Suprapubic skin (tissue), 4 donors: ENCODE results near the gene TIMM10B. TPM values are rescaled to one million over a fixed set of nuclear protein-coding genes. Genes with fewer than 3 reads are reported as not detected.

Source experiments
- DNase-seq, 2 donors: peaks; one replicate each; pipeline ENCODE4 v3.0.0-alpha.2; 2019; ENCODE audit warnings: low spot score in 2 of 2
- H3K27ac ChIP-seq: fragments of 200-600 bp; sonication (generic); one replicate; pipeline ENCODE4 v1.5.1; 2019
- H3K27me3 ChIP-seq: fragments of 200-600 bp; sonication (generic); one replicate; pipeline ENCODE4 v1.5.1; 2019
- H3K36me3 ChIP-seq: fragments of 200-600 bp; sonication (generic); one replicate; pipeline ENCODE4 v1.5.1; 2019
- H3K4me1 ChIP-seq: fragments of 200-600 bp; sonication (generic); one replicate; pipeline ENCODE4 v1.5.1; 2019
- H3K4me3 ChIP-seq: fragments of 200-600 bp; sonication (generic); one replicate; pipeline ENCODE4 v1.5.1; 2019; ENCODE audit warnings: mild to moderate bottlenecking
- H3K9me3 ChIP-seq: fragments of 200-600 bp; sonication (generic); one replicate; pipeline ENCODE4 v1.5.1; 2019
- CTCF ChIP-seq, 2 donors: fragments of 200-600 bp in 1 of 2; fragments of 450-650 bp in 1 of 2; sonication (generic) in 1 of 2; IDR thresholded peaks; one replicate each; pipeline ENCODE4 v1.5.1; 2016 to 2019; ENCODE audit warnings: antibody characterized with exemption in 2 of 2, mild to moderate bottlenecking in 1 of 2, moderate library complexity in 1 of 2
- EP300 ChIP-seq: sonication (generic); formaldehyde crosslinking; IDR thresholded peaks from one replicate; pipeline ENCODE4 v1.6.1; 2017; ENCODE audit warnings: antibody characterized with exemption
- POLR2A ChIP-seq, 2 donors: fragments of 450-650 bp; IDR thresholded peaks; one replicate each; pipeline ENCODE4 v1.6.1; 2017; ENCODE audit warnings: antibody characterized with exemption in 2 of 2, mild to moderate bottlenecking in 2 of 2, moderate library complexity in 2 of 2
- POLR2AphosphoS5 ChIP-seq, 3 donors: sonication (generic); formaldehyde crosslinking; IDR thresholded peaks; one replicate each; pipeline ENCODE4 v1.6.1; 2017; ENCODE audit warnings: antibody characterized with exemption in 3 of 3
- WGBS: methylation state at CpG from one replicate; pipeline ENCODE4 v1.1.5; 2018; 5-methylcytosine and 5-hydroxymethylcytosine counted together
- total RNA-seq, 4 donors: library from RNA; depleted of rRNA; stranded (reverse); fragments of >200 nt; gene quantifications; one replicate each; pipeline ENCODE4 v1.1.0, GENCODE V29; 2016

The TIMM10B gene
- total RNA-seq, 4 donors from 2014 or later = 23.0 to 54.6 (median 32.0) TPM

GRCh38 chr11:6438979-6439571 is 42.2 kb upstream of the TIMM10B start:
- H3K27ac ChIP-seq = no peak overlapping the region
- H3K36me3 ChIP-seq = no peaks in the 10 kb centered on the region
- TF ChIP-seq CTCF (IDR thresholded peaks at IDR 0.05) = peak; percentile 26 to 56
- TF ChIP-seq POLR2A (IDR thresholded peaks at IDR 0.05) = no peak
- H3K4me1 ChIP-seq = no peaks in the 10 kb centered on the region
- no peaks in the 10 kb centered on the region for H3K27me3 ChIP-seq
- H3K9me3 ChIP-seq = no peaks in the 10 kb centered on the region
- H3K4me3 ChIP-seq = no peak overlapping the region
- DNase-seq = no peak
- 5% methylated on average over 1 of the region's 1 CpG for WGBS

- Histone ChIP-seq H3K36me3 (no peaks in the 10 kb centered on the region), H3K27me3 (no peaks in the 10 kb centered on the region), H3K4me3 (no peak within 1 kb of the TSS), H3K9me3 (no peaks in the 10 kb centered on the region), H3K4me1 (no peaks in the 10 kb centered on the region), H3K27ac (no peak within 1 kb of the TSS)
- DNase-seq = no peak
- TF ChIP-seq EP300 (no peak), CTCF (IDR thresholded peaks at IDR 0.05) (no peak), POLR2AphosphoS5 (IDR thresholded peaks at IDR 0.05) (no peak), POLR2A (IDR thresholded peaks at IDR 0.05) (no peak)
- 72% methylated on average over 3 of the region's 3 CpGs for WGBS
Measured at GRCh38 chr11:6440906-6441358, 40.4 kb upstream of the TIMM10B start, which contains the start of gene HPX. Gene HPX, minus strand, starts transcription at chr11:6440987. Its CDS starts 24 bp downstream, at chr11:6440963.

- no peak overlapping the region for H3K4me3 ChIP-seq
- no peaks in the 10 kb centered on the region for H3K27me3 ChIP-seq
- no peak for TF ChIP-seq EP300
- TF ChIP-seq POLR2A (IDR thresholded peaks at IDR 0.05) = no peak
- TF ChIP-seq CTCF (IDR thresholded peaks at IDR 0.05) = no peak
- TF ChIP-seq POLR2AphosphoS5 (IDR thresholded peaks at IDR 0.05) = no peak
- no peaks in the 10 kb centered on the region for H3K9me3 ChIP-seq
- no peaks in the 10 kb centered on the region for H3K4me1 ChIP-seq
- WGBS = 90% methylated on average over 4 of the region's 4 CpGs
- H3K36me3 ChIP-seq = peaks cover 1% of the 10 kb centered on the region
- no peak overlapping the region for H3K27ac ChIP-seq
- DNase-seq = no peak
Measured at GRCh38 chr11:6442441-6442840, 38.9 kb upstream of the TIMM10B start.

GRCh38 chr11:6443269-6444003 is 37.9 kb upstream of the TIMM10B start:
- no peak overlapping the region for H3K4me3 ChIP-seq
- H3K4me1 ChIP-seq = no peaks in the 10 kb centered on the region
- no peak for DNase-seq
- H3K27ac ChIP-seq = no peak overlapping the region
- peak; percentile 47 to 82 for TF ChIP-seq CTCF (IDR thresholded peaks at IDR 0.05)
- no peak for TF ChIP-seq POLR2AphosphoS5 (IDR thresholded peaks at IDR 0.05)
- TF ChIP-seq EP300 = no peak
- TF ChIP-seq POLR2A (IDR thresholded peaks at IDR 0.05) = no peak
- H3K36me3 ChIP-seq = peaks cover 11% of the 10 kb centered on the region
- no peaks in the 10 kb centered on the region for H3K27me3 ChIP-seq
- no peaks in the 10 kb centered on the region for H3K9me3 ChIP-seq
- 32% methylated on average over 5 of the region's 5 CpGs for WGBS

- no peaks in the 10 kb centered on the region for H3K27me3 ChIP-seq
Measured at GRCh38 chr11:6448574-6448973, 32.7 kb upstream of the TIMM10B start.

More at GRCh38 chr11:6448574-6448973, 32.7 kb upstream of the TIMM10B start:
- no peak for DNase-seq
- peaks cover 57% of the 10 kb centered on the region for H3K36me3 ChIP-seq
- TF ChIP-seq POLR2A (IDR thresholded peaks at IDR 0.05) = no peak
- no peak for TF ChIP-seq EP300
- TF ChIP-seq POLR2AphosphoS5 (IDR thresholded peaks at IDR 0.05) = no peak
- no peak for TF ChIP-seq CTCF (IDR thresholded peaks at IDR 0.05)
- H3K4me1 ChIP-seq = no peaks in the 10 kb centered on the region
- H3K4me3 ChIP-seq = no peak overlapping the region
- WGBS = 84% methylated on average over 3 of the region's 3 CpGs
- no peak overlapping the region for H3K27ac ChIP-seq
- H3K9me3 ChIP-seq = no peaks in the 10 kb centered on the region
